ENCODE measurements around the gene POU3F1. TPM values are rescaled to one million over a fixed set of nuclear protein-coding genes. Genes with fewer than 3 reads are reported as not detected.

The POU3F1 gene
- polyA plus RNA-seq, 2 of the 4 experiments (the other 2 are of a cell fraction) = not detected

GRCh38 chr1:38014171-38014570, 32.4 kb downstream of the POU3F1 start:
- DNase-seq (ENCODE audit: low read depth in 1 of 2, low spot score in 1 of 2) (no peak), FAIRE-seq (no peak), ATAC-seq (no peak)
- Histone ChIP-seq H3K27ac (no peak overlapping the region), H3K4me1 (peaks cover 30% of the 10 kb centered on the region), H3K4me3 (no peak overlapping the region), H3K9me3 (no peaks in the 10 kb centered on the region), H3K4me2 (peak overlapping the region; percentile 99)
- TF ChIP-seq SREBF2 (IDR thresholded peaks at IDR 0.05) (no peak), MAZ (IDR thresholded peaks at IDR 0.05; ENCODE audit: borderline replicate concordance, low read depth, low read length) (no peak), CHD4 (IDR thresholded peaks at IDR 0.05; ENCODE audit: borderline replicate concordance) (no peak), FOSL2 (IDR thresholded peaks at IDR 0.05) (no peak), FOSL2 (CRISPR knock-in tag; IDR thresholded peaks at IDR 0.05) (no peak), KDM1A (IDR thresholded peaks at IDR 0.05; ENCODE audit: low read depth) (no peak), E2F6 (IDR thresholded peaks at IDR 0.05; ENCODE audit: borderline replicate concordance, low read depth) (no peak), RFX5 (IDR thresholded peaks at IDR 0.05) (no peak), RNF2 (IDR thresholded peaks at IDR 0.05; ENCODE audit: borderline replicate concordance, low read depth) (no peak), RAD21 (conservative IDR thresholded peaks at IDR 0.05 in 1 of 2, IDR thresholded peaks at IDR 0.05 in 1 of 2) (no peak), BHLHE40 (IDR thresholded peaks at IDR 0.05; ENCODE audit: low read depth, low read length) (no peak), HOXB13 (CRISPR knock-in tag; IDR thresholded peaks at IDR 0.05; ENCODE audit: low read depth) (no peak), PBX3 (IDR thresholded peaks at IDR 0.05) (no peak), FOXS1 (CRISPR knock-in tag; IDR thresholded peaks at IDR 0.05) (no peak), CEBPB (IDR thresholded peaks at IDR 0.05) (no peak)
- POLR2A ChIA-PET = no interaction called here
- 50% methylated on average over 4 of the region's 4 CpGs for WGBS (ENCODE audit: missing lambda C conversion rate)
- CTCF ChIA-PET = interaction anchor here (1.1 to 2.5 kb wide), 3 partner anchors 13 to 821 kb away, joined by 4 to 13 read pairs (median 11); partner anchors contain the start of gene SF3A3

GRCh38 chr1:38013227-38013622, 33.4 kb downstream of the POU3F1 start:
- no peak for ATAC-seq
- no peak for FAIRE-seq
- Histone ChIP-seq H3K4me2 (peak overlapping the region; percentile 99), H3K9me3 (no peaks in the 10 kb centered on the region), H3K27ac (peak overlapping the region; percentile 94 to 95), H3K4me3 (peak overlapping the region; percentile 68), H3K4me1 (peaks cover 30% of the 10 kb centered on the region)
- TF ChIP-seq BCL3 (IDR thresholded peaks at IDR 0.05) (no peak), KDM1A (IDR thresholded peaks at IDR 0.05; ENCODE audit: low read depth) (peak; percentile 64; the same call in 1 of the 2 replicates)
- POLR2A ChIA-PET = no interaction called here
- CTCF ChIA-PET = interaction anchor here (1.1 to 2.5 kb wide), 4 partner anchors 14 to 822 kb away, joined by 4 to 13 read pairs (median 8); partner anchors contain the start of gene SF3A3
- DNase-seq (ENCODE audit: low read depth in 1 of 2, low spot score in 1 of 2) = no peak
- WGBS (ENCODE audit: missing lambda C conversion rate) = 15% methylated on average over 4 of the region's 4 CpGs

GRCh38 chr1:38012363-38013226, 34.0 kb downstream of the POU3F1 start, which contains the start of gene UTP11:
TSS of gene UTP11 (plus strand) at chr1:38012734. CDS start at chr1:38012803, 69 bp downstream.
- WGBS (ENCODE audit: missing lambda C conversion rate) = 2% methylated on average over 32 of the region's 49 CpGs
- CTCF ChIA-PET = interaction anchor here (1.3 to 2.5 kb wide), 4 partner anchors 13 to 823 kb away, joined by 4 to 13 read pairs (median 8); partner anchors contain the start of gene SF3A3
- DNase-seq (ENCODE audit: low read depth in 1 of 2, low spot score in 1 of 2) (peak; percentile 96 to 99), ATAC-seq (peak; percentile 98 to 99), FAIRE-seq (no peak)
- POLR2A ChIA-PET = interaction anchor here (0.5 kb wide), 1 partner anchor 556 kb away, joined by 3 read pairs; no protein-coding TSS in a partner anchor
- H3K27ac ChIP-seq = peak within 1 kb of the TSS; percentile 94 to 95
- H3K9me3 ChIP-seq = no peaks in the 10 kb centered on the region
- peak within 1 kb of the TSS; percentile 68 for H3K4me3 ChIP-seq
- H3K4me1 ChIP-seq = peaks cover 30% of the 10 kb centered on the region
- H3K4me2 ChIP-seq = peak within 1 kb of the TSS; percentile 99
- TF ChIP-seq ZC3H11A (IDR thresholded peaks at IDR 0.05) (no peak), POLR2AphosphoS2 (conservative IDR thresholded peaks at IDR 0.05; ENCODE audit: low read length) (no peak), JUN (IDR thresholded peaks at IDR 0.05) (peak; percentile 49 to 70; a peak in 4 of 5 replicates), MAFK (IDR thresholded peaks at IDR 0.05; ENCODE audit: partially characterized antibody) (no peak), RARB (CRISPR knock-in tag; IDR thresholded peaks at IDR 0.05) (no peak), ATOH8 (CRISPR knock-in tag; IDR thresholded peaks at IDR 0.05; ENCODE audit: low read depth) (peak; percentile 93), HDAC2 (IDR thresholded peaks at IDR 0.05) (no peak), HEYL (CRISPR knock-in tag; IDR thresholded peaks at IDR 0.05) (peak; percentile 84), MAZ (IDR thresholded peaks at IDR 0.05; ENCODE audit: borderline replicate concordance, low read depth, low read length) (no peak), HOXB5 (CRISPR knock-in tag; IDR thresholded peaks at IDR 0.05) (peak; percentile 91), ZSCAN20 (CRISPR knock-in tag; IDR thresholded peaks at IDR 0.05) (0 out of 2 replicates have a peak, but pooled peaks have one; percentile 75), FOSB (CRISPR knock-in tag; IDR thresholded peaks at IDR 0.05) (peak; percentile 37; the same call in 1 of the 2 replicates), SMC3 (IDR thresholded peaks at IDR 0.05) (no peak), GATA3 (IDR thresholded peaks at IDR 0.05; ENCODE audit: borderline replicate concordance) (no peak), ZNF302 (CRISPR knock-in tag; IDR thresholded peaks at IDR 0.05) (peak; percentile 79), NR3C1 (IDR thresholded peaks at IDR 0.05) (no peak), CHD2 (IDR thresholded peaks at IDR 0.05; ENCODE audit: low read length, partially characterized antibody) (peak; percentile 59)

All from A549 (cell line).